Esophagus squamous epithelium (tissue), 4 donors: ENCODE data around the gene CUTA.

Experiments
- POLR2A ChIP-seq, 4 donors: fragments of 450-650 bp; IDR thresholded peaks; one replicate each; pipeline ENCODE4 v1.6.1; 2017; ENCODE audit warnings: antibody characterized with exemption in 4 of 4, mild to moderate bottlenecking in 4 of 4, moderate library complexity in 3 of 4
- TF ChIP-seq, protein P1 (sequence below), 6 experiments: fragments of 450-650 bp in 4 of 6; fragments of 200-600 bp in 2 of 6; sonication (generic) in 2 of 6; IDR thresholded peaks; one replicate each; pipeline ENCODE4 v1.5.1; 2016 to 2019; ENCODE audit warnings: antibody characterized with exemption in 6 of 6, mild to moderate bottlenecking in 4 of 6, moderate library complexity in 4 of 6

DNA sequence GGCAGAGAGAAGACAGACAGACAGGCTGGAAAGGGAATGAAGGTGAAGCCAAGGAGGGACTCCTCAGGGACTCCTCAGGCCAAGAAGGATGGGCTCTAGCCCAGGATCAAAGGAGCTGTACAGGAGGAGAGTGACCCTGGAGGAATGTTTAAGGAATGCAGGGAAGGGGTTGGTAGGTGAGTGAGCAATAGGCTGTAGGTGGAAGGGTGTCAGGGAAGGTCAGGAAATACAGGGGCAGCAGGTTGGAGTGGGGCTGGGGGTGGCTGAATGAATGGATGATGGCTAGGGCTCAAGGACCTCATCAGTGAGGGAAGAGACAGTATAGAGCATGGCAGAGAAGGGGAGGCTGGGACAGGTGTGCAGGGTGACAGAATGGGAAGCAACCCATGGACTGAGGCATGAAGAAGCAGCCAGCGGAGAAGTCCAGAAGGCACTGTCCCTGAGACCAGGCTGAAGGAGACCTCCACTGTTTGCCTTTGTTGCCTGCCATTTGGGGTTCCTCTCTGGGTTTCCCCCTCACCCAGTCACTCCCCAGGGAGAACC is 15.2 kb upstream of the CUTA start:
- TF ChIP-seq, protein P1, sequence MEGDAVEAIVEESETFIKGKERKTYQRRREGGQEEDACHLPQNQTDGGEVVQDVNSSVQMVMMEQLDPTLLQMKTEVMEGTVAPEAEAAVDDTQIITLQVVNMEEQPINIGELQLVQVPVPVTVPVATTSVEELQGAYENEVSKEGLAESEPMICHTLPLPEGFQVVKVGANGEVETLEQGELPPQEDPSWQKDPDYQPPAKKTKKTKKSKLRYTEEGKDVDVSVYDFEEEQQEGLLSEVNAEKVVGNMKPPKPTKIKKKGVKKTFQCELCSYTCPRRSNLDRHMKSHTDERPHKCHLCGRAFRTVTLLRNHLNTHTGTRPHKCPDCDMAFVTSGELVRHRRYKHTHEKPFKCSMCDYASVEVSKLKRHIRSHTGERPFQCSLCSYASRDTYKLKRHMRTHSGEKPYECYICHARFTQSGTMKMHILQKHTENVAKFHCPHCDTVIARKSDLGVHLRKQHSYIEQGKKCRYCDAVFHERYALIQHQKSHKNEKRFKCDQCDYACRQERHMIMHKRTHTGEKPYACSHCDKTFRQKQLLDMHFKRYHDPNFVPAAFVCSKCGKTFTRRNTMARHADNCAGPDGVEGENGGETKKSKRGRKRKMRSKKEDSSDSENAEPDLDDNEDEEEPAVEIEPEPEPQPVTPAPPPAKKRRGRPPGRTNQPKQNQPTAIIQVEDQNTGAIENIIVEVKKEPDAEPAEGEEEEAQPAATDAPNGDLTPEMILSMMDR (IDR thresholded peaks at IDR 0.05), result no peak
- TF ChIP-seq POLR2A (IDR thresholded peaks at IDR 0.05), result no peak
